DND-41 (cell line): Measurements from ENCODE around the gene ING2.

Experiments used
- ATAC-seq: fragments of 200-7000 bp; cut with Tn5 transposase; 3 replicates; pipeline ENCODE4 v1.9.1; 2021; ENCODE audit warnings: low read depth; ENCODE audit not compliant: insufficient read depth
- DNase-seq: peaks from one replicate; pipeline ENCODE4 v3.0.0-alpha.2; 2020
- H2AFZ ChIP-seq: 2 replicates; pipeline ENCODE4 v1.6.0; 2012; ENCODE audit warnings: low read depth, low read length
- H3K27ac ChIP-seq: 2 replicates; pipeline ENCODE4 v1.5.1; 2012; ENCODE audit warnings: low read length, inconsistent platforms
- H3K27me3 ChIP-seq: fragments of 200-600 bp; sonication (generic); 2 replicates; pipeline ENCODE4 v1.6.0; 2012; ENCODE audit warnings: low read length, mild to moderate bottlenecking, inconsistent platforms; ENCODE audit not compliant: insufficient read depth, poor library complexity
- H3K36me3 ChIP-seq: 2 replicates; pipeline ENCODE4 v1.5.1; 2012; ENCODE audit warnings: low read length, inconsistent platforms; ENCODE audit not compliant: insufficient read depth
- H3K4me1 ChIP-seq: 2 replicates; pipeline ENCODE4 v1.5.1; 2012; ENCODE audit warnings: mild to moderate bottlenecking, low read length; ENCODE audit not compliant: insufficient read depth
- H3K4me2 ChIP-seq: 2 replicates; pipeline ENCODE4 v1.6.0; 2012; ENCODE audit warnings: mild to moderate bottlenecking, moderate library complexity, low read length, inconsistent platforms; ENCODE audit not compliant: insufficient read depth
- H3K4me3 ChIP-seq, 2 experiments: fragments of 200-600 bp in 1 of 2; shearing (Covaris generic) in 1 of 2; 2 replicates each; pipeline ENCODE4 v1.5.1; 2012 to 2016; ENCODE audit warnings: inconsistent platforms in 2 of 2, low read length in 2 of 2, mild to moderate bottlenecking in 2 of 2, low read depth in 1 of 2, moderate library complexity in 1 of 2
- H3K79me2 ChIP-seq: 2 replicates; pipeline ENCODE4 v1.6.0; 2012; ENCODE audit warnings: low read length, inconsistent platforms; ENCODE audit not compliant: insufficient read depth
- H3K9ac ChIP-seq: 2 replicates; pipeline ENCODE4 v1.6.0; 2012; ENCODE audit warnings: low read depth, mild to moderate bottlenecking, inconsistent platforms, low read length, moderate library complexity
- H3K9me3 ChIP-seq: 2 replicates; pipeline ENCODE4 v1.5.1; 2012; ENCODE audit warnings: low read length, moderate library complexity, mild to moderate bottlenecking, inconsistent platforms; ENCODE audit not compliant: insufficient read depth, severe bottlenecking
- H4K20me1 ChIP-seq: 2 replicates; pipeline ENCODE4 v1.6.0; 2012; ENCODE audit warnings: low read length; ENCODE audit not compliant: insufficient read depth
- EZH2 ChIP-seq: IDR thresholded peaks from 3 replicates; pipeline ENCODE4 v1.6.1; 2012; ENCODE audit warnings: borderline replicate concordance, low read depth, mild to moderate bottlenecking, moderate library complexity, low read length, inconsistent platforms; ENCODE audit not compliant: severe bottlenecking
- TF ChIP-seq, protein P1 (sequence below): IDR thresholded peaks from 2 replicates; pipeline ENCODE4 v1.5.1; 2012; ENCODE audit warnings: borderline replicate concordance, low read length, moderate library complexity, mild to moderate bottlenecking; ENCODE audit not compliant: poor library complexity, severe bottlenecking; ENCODE audit errors: extremely low read depth

The ING2 gene

DNA sequence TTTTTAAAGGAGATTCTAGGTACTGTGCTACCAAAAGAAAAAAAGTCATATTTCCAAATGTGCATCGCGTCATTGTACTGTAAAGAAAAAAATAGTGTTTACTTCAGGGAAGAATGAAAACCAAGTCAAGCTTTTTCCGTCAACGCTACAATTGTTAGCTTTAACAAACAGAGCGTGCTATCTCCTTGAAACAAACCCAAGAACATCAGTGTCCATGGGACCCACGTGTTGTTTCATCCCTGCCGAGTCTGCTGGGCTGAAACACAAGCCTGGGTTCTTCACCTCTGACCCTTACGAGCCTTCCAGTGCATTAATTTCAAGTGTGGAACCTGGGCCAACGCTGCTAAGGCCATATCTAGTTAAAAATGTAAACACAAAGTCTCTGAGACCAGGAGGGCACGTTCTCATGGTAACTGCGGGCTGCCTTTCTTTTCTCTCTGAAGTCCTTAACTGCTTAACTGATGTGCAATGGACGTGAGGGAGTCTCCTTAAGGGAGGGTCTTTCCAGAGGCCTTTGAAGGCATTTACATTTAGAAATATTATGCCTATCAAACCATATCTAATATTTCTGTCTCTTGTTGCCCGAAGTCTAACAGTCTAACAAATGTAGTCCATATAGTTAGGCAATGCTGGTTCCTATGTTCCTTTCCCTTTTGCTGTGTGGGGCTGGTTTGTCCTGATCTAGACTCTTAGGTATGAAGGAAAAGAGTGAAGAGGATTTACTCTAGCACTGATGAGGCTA lies 36.3 kb downstream of the ING2 start:
- no peaks in the 10 kb centered on the region for H3K9me3 ChIP-seq
- H2AFZ ChIP-seq, result no peak overlapping the region
- no peaks in the 10 kb centered on the region for H3K36me3 ChIP-seq
- DNase-seq, result no peak
- no peaks in the 10 kb centered on the region for H4K20me1 ChIP-seq
- H3K27me3 ChIP-seq, result peaks cover 4% of the 10 kb centered on the region
- H3K4me1 ChIP-seq, result no peaks in the 10 kb centered on the region
- no peak overlapping the region for H3K4me2 ChIP-seq
- no peak overlapping the region for H3K9ac ChIP-seq
- no peaks in the 10 kb centered on the region for H3K79me2 ChIP-seq
- TF ChIP-seq EZH2, result no peak
- TF ChIP-seq, protein P1, sequence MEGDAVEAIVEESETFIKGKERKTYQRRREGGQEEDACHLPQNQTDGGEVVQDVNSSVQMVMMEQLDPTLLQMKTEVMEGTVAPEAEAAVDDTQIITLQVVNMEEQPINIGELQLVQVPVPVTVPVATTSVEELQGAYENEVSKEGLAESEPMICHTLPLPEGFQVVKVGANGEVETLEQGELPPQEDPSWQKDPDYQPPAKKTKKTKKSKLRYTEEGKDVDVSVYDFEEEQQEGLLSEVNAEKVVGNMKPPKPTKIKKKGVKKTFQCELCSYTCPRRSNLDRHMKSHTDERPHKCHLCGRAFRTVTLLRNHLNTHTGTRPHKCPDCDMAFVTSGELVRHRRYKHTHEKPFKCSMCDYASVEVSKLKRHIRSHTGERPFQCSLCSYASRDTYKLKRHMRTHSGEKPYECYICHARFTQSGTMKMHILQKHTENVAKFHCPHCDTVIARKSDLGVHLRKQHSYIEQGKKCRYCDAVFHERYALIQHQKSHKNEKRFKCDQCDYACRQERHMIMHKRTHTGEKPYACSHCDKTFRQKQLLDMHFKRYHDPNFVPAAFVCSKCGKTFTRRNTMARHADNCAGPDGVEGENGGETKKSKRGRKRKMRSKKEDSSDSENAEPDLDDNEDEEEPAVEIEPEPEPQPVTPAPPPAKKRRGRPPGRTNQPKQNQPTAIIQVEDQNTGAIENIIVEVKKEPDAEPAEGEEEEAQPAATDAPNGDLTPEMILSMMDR, result no peak
- no peak overlapping the region for H3K4me3 ChIP-seq
- no peak for ATAC-seq
- no peak overlapping the region for H3K27ac ChIP-seq

DNA sequence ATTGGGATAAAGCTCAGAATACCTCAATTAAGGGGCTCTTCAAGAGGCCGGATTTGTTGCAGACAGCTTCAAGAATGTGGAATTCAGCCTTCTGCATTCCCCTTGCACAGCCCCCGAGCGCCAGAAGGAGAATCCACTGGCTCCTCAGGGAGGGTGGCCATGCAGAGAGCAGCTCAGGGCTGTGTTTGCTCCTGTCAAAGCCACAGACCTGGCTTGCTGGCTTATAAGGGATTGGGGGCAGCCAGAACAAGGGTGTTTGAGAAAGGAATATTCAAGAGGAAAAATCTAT lies 36.8 kb downstream of the ING2 start:
- ATAC-seq (no peak), DNase-seq (no peak)
- Histone ChIP-seq H2AFZ (no peak overlapping the region), H3K9ac (no peak overlapping the region), H3K36me3 (no peaks in the 10 kb centered on the region), H3K27ac (no peak overlapping the region), H4K20me1 (no peaks in the 10 kb centered on the region), H3K27me3 (peaks cover 4% of the 10 kb centered on the region), H3K79me2 (no peaks in the 10 kb centered on the region), H3K4me3 (no peak overlapping the region), H3K9me3 (no peaks in the 10 kb centered on the region), H3K4me2 (no peak overlapping the region), H3K4me1 (no peaks in the 10 kb centered on the region)
- TF ChIP-seq, protein P1, result no peak
- no peak for TF ChIP-seq EZH2

DNA sequence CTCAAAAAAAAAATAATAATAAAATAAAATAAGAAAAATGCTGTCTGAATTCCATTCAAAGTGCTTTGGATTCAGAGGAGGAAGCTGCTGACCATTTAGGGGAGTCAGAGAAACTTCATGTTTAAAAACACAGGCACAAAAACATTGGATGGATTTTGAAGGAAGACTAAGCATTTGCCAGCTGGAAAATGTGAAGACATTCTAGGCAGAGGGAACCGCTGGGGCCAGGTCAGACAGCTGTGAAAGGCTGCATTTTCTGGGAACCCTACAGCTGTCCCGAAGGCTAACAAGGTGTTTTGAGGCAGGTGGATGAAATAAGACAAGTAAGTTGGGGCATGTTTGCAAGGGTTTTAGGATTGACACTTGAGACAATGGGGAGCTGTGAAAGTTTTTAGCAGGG lies 38.6 kb downstream of the ING2 start:
- TF ChIP-seq, protein P1, result no peak
- TF ChIP-seq EZH2, result no peak
- Histone ChIP-seq H3K4me3 (no peak overlapping the region), H2AFZ (no peak overlapping the region), H3K79me2 (no peaks in the 10 kb centered on the region), H3K4me1 (no peaks in the 10 kb centered on the region), H3K27me3 (peaks cover 4% of the 10 kb centered on the region), H3K27ac (no peak overlapping the region), H4K20me1 (no peaks in the 10 kb centered on the region), H3K9me3 (no peaks in the 10 kb centered on the region), H3K36me3 (no peaks in the 10 kb centered on the region), H3K4me2 (no peak overlapping the region), H3K9ac (no peak overlapping the region)
- DNase-seq (no peak), ATAC-seq (no peak)

DNA sequence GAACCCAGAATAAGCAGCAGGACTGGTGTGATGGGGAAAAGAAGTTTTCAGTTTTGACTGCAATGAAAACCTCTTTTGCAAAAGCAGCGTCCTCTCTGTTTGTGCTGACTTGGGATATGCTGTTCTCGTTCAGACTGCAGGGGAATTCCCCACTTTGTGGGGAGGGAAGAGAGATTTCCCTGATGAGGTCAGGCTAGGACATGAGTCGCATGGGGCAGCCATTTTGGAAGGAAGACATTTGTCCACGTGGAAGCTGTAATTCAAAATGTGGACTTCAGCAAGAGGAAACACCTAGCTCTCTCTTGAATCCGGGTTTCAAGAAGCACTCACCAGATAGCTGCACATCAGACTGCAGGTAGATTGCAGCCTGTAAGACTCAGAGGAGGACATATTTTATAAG lies 39.3 kb downstream of the ING2 start:
- no peak overlapping the region for H2AFZ ChIP-seq
- no peaks in the 10 kb centered on the region for H3K9me3 ChIP-seq
- no peaks in the 10 kb centered on the region for H4K20me1 ChIP-seq
- H3K36me3 ChIP-seq, result no peaks in the 10 kb centered on the region
- no peak for ATAC-seq
- no peak for DNase-seq
- H3K27ac ChIP-seq, result no peak overlapping the region
- H3K79me2 ChIP-seq, result no peaks in the 10 kb centered on the region
- no peak overlapping the region for H3K9ac ChIP-seq
- H3K4me2 ChIP-seq, result no peak overlapping the region
- no peak overlapping the region for H3K4me3 ChIP-seq
- no peaks in the 10 kb centered on the region for H3K4me1 ChIP-seq
- H3K27me3 ChIP-seq, result peaks cover 4% of the 10 kb centered on the region
- TF ChIP-seq, protein P1, result no peak
- TF ChIP-seq EZH2, result no peak
